Mucosa of gallbladder (tissue), 1 donor: Measurements from ENCODE around the gene KDM4C. TPM values are rescaled to one million over a fixed set of nuclear protein-coding genes. Genes with fewer than 3 reads are reported as not detected.
"Not testable (repeated sequence)": the region's sequence is repeated elsewhere in the genome, so short reads cannot be mapped to it uniquely, and the experiment has no call there.

Source experiments
- DNase-seq: peaks from one replicate; pipeline ENCODE4 v3.0.0-alpha.2; 2020; ENCODE audit warnings: low spot score
- total RNA-seq: library from RNA; stranded (reverse); gene quantifications from one replicate; pipeline ENCODE4 v1.2.1, GENCODE V29; 2021
- donor health status: DM: no; HTN: no; CAD: no.

The KDM4C gene
- total RNA-seq, 1 donor from 2014 or later = 43.1 TPM

DNA sequence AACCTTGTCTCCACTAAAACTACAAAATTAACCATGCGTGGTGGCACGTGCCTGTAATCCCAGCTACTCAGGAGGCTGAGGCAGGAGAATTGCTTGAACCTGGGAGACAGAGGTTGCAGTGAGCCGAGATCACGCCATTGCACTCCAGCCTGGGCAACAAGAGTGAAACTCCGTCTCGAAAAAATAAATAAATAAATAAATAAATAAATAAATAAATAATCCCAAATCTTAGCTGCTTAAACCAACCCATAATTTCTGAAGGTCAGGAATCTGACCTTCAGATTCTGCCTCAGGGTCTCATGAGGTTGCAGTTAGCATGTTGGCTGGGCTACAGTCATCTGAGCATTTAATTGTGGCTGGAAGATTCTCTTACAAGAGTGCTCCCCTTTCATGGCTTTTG lies 48.5 kb downstream of the KDM4C start:
- DNase-seq = not testable (repeated sequence)

GRCh38 chr9:6807669-6808068 lies 49.9 kb downstream of the KDM4C start:
- DNase-seq = not testable (repeated sequence)

- no peak for DNase-seq
Measured at GRCh38 chr9:6811436-6811835, 53.7 kb downstream of the KDM4C start.

GRCh38 chr9:6816581-6816980 lies 58.8 kb downstream of the KDM4C start:
- no peak for DNase-seq

- DNase-seq = no peak
Measured at GRCh38 chr9:6818292-6818922, 60.6 kb downstream of the KDM4C start.

DNA sequence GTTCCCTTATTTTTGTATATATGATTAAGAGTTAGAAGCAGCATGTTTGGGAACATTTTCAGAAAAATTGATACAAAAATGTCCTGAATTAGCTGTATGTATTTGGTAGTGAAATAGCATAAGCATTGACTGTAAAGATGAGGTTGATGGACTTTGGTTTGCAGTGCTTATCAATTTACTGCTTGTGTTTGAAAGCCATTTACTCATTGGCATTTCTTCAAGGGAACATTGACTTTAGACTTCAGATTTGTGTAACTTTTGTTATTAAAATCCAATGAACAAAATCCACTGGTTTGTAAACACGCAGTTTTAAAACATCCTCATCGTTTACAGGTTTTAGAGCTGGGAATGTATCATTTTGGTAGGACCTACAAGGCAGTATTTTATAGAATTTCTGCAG lies 61.3 kb downstream of the KDM4C start:
- DNase-seq = no peak

DNA sequence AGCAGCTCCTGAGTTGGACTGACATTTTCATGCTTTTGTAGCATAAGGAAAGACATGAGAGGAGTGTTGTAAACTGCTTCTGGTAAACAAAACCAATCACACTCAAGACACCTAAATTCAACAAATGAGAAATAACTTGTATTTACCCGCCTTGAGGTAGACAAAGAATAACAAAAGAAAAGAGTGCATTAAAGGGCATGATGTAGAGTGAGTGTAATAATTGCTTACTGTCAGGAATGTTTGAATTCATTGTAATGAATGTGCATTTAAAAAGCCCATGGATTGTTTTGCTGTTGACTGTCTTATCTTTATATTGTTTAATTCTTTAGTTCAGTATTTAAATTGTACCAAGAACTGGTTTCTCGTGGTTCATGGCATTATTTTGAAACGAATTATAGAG lies 61.8 kb downstream of the KDM4C start:
- no peak for DNase-seq

DNA sequence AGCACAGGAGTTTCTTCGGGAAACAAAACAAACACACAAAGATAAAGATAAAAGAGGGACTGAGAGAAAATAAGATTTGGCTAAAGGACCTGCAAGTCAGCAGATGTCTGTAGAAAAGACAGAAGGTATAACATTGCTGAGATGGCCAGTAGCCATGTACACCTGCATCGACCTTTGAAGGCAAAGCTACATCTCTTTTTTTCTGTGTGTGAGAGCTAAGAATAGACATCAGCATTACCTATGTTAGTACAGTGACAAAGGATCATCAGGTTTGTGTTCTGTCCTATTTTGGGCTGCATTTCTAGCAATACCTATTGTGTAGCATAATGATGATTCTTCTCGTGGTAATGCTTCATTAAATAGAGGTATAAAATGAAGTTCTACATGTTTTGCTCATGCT lies 64.9 kb downstream of the KDM4C start:
- no peak for DNase-seq

DNA sequence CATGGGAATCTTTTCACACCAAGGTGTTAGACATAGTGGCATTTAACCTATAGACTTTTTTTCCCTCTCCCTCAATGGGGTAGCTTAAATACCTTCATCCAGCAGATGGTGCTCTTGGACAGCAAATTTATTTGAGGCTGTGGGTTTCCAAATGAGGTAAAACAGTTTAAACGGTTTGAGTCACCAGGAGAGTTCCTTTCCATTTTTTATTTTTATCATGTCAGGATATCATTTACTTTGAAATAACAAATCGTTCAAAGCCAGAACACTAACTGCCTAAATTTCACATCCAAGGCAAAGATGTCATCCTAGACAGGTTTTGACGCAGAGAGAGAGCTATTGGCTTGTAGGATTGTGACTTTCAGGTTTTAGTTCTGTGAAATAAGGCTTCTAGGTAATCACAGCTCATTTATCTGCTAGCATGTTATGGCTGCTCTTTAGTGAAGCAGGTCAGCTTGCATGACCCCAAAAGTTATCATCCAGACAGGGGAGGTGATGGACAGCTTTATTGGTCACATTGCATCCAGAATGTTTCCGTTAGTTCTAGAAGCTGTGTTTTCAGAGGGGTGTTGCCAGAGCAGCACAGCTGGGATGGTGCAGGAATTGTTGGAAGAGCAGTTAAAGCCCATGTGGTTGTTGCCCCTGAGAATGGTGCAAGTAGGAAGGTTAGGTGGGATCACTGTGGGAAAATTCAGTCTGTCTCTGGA lies 69.8 kb downstream of the KDM4C start:
- DNase-seq = no peak

- no peak for DNase-seq
Measured at GRCh38 chr9:6829027-6829426, 71.3 kb downstream of the KDM4C start.

GRCh38 chr9:6829536-6829935 lies 71.8 kb downstream of the KDM4C start:
- DNase-seq = no peak

- no peak for DNase-seq
Measured at GRCh38 chr9:6833518-6834192, 75.9 kb downstream of the KDM4C start.

DNA sequence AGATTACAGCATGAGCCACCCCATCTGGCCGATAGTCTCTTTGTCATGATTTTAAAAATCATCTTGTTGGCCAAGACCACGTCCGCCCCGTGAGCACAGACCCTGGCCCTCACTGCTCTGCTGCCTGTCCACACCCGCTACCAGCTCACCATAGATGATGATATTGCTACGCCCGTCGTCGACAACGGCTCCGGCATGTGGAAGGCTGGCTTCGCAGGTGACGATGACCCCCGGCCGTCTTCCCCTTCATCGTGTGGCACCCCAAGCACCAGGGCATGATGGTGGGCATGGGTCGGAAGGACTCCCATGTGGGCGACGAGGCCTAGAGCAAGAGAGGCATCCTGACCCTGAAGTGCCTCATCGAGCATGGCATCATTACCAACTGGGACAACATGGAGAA lies 76.5 kb downstream of the KDM4C start:
- no peak for DNase-seq

DNA sequence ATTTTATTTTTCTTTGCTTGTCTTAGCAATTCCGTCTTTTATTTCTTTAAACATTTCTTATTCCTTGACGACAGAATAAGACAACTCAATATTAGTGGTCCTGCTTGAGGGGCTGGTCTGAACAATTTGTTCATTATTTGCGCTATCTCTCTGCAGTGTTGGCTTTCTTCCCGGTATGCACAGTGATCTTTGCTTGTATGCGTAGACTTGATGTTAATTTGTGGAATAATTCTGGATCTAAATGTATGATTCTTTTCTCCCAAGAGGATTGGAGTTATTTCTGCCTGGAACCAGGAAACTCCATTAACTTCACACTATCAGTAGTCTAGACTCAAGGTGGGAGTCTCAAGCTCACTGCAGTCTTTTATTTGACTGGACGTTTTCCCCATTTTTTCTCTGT lies 80.4 kb downstream of the KDM4C start:
- no peak for DNase-seq

DNA sequence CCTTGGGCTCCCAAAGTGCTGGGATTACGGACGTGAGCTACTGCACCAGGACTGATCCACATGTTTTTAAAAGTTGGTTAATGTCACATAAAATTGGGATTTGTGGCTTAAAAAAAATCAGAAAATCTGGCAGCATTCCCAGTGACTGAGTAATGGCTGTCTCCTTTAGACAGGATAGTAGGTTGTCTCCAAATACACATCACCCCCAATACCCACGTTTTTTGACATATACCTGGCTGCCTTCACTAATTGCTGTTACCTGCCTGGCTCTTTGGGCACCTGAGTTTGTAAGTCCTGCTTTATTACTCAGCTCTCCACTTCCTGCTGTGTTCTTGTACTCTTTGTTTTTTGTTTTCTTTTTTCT lies 84.8 kb downstream of the KDM4C start:
- no peak for DNase-seq

DNA sequence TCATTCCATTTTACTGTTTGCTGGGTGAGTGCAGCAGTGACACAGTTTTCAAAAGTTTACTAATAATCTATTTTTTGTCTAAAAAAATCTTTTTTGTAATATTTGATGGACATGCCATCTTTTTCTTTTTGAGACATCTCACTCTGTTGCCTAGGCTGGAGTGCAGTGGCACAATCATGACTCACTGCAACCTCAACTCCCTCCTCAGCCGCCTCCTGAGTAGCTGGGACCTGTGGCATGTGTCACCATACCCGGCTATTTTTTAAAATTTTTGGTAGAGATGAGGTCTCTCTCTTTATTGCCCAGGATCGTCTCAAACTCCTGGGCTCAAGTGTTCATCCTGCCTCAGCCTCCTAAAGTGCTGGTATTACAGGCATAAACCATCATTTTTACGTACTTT lies 86.0 kb downstream of the KDM4C start:
- DNase-seq = no peak

DNA sequence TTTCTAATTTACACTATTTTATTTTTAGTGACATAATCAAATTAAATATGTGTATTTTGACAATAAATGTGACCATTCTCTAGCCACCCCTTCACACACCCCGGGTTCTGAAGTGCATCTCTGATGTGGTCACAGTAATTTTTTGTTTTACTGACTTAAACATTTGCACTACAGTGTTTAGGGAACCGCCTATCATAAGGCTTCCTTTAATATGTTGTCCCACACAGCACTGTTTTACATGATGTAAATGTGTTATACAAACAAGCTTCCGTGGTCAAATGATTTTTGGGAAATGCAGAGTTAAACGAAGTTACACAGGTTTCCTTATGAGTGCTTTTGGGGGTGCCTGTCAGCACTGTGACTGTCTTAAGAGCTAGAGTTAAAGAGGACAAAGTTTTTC lies 86.5 kb downstream of the KDM4C start:
- no peak for DNase-seq

DNA sequence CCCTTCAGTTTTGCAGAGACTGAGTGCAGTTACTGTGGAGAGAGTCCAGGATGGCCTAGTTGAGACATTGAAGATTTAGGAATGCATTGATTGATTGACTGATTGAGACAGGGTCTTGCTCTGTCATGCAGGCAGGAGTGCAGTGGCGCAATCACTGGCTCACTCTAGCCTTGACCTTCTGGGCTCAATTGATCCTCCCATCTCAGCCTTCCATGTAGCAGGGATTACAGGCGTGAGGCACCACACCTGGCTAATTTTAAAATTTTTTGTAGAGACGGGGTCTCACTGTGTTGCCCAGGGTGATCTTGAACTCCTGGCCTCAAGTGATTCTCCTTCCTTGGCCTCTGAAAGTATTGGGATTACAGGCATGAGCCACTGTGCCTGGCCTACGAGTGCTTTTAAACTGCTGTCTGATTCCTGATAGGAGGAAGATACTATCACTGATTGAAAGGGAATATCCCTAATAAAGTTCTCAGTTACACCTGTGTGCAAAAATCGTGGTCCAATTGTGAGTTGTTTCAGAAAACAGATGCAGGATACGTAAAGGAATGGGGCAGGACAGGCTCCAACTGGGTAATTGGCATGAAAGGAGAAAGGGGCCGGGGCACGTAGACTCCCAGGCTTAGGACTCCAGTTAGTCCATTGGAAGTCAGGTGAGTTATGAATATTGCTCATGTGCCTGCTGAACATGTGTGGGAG lies 87.5 kb downstream of the KDM4C start:
- no peak for DNase-seq

- no peak for DNase-seq
Measured at GRCh38 chr9:6845880-6846279, 88.1 kb downstream of the KDM4C start.

- no peak for DNase-seq
Measured at GRCh38 chr9:6852243-6852963, 94.6 kb downstream of the KDM4C start.

DNA sequence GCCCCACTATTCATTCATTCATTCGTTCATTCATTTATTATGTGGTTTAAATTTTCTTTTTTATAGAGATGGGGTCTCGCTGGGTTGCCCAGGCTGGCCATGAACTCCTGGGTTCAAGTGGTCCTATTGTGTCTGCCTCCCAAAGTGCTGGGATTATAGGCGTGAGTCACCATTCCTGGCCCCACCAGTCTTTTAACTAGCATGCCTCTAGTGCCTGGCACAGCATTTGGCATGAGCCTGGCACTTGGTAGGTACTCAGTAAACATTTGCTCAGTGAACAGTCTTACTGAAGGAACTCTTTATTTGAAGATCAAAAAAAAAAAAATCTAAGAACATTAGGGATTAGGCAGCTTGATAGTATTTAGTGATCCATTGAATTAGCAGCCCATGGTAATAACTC lies 98.1 kb downstream of the KDM4C start:
- no peak for DNase-seq

- DNase-seq = no peak
Measured at GRCh38 chr9:6864102-6864501, 106.3 kb downstream of the KDM4C start.
